ENCODE results near the gene ZBTB49. TPM values are rescaled to one million over a fixed set of nuclear protein-coding genes. Genes with fewer than 3 reads are reported as not detected.

The ZBTB49 gene
- total RNA-seq, 4 donors from 2014 or later = 2.0 to 6.7 (median 6.3) TPM

DNA sequence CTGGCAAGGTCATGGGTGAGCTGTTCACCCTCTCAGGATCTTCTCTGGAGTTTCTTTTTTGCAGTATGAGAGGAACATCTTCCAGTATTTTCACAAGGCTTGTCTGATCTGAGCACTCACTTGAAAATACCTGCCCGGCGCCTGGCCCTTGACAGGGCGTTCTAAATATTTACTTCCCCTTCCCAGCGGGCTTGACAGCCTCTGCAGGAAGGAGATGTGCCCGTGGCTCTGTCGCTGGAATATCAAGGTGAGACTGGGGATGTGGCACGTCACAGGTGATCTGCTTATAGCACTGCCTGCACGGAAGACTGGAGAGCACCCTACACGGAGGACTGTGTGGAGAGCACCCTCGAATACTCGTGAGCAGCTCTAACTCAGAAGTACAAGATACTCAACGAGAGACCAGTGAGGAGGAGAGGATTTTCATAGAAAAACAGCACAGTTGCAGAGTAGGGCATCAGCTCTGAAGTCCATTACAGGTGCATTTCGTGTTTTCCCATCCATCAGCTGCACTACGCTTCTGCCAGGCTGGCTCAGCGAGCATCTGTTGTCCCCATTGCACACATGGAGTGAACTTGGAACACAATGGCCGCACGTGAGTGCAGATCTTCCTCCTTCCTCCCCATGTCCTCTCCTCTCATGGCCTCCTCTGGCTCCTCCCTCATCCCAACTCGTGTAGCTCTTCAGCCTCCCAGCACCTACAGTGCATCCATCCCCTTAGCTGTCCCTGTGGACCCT is 32.1 kb downstream of the ZBTB49 start:
- 75 to 87% methylated on average over 7 to 14 of the region's 18 CpGs for WGBS, 2 donors (ENCODE audit: low coverage in 1 of 2)
- H3K36me3 ChIP-seq = peaks cover 0 to 57% of the 10 kb centered on the region in 2 donors
- H3K4me1 ChIP-seq = no peaks in the 10 kb centered on the region
- no peak overlapping the region for H3K27ac ChIP-seq
- no peaks in the 10 kb centered on the region for H3K27me3 ChIP-seq
- ATAC-seq = no peak
- H3K4me3 ChIP-seq = no peak overlapping the region
- TF ChIP-seq POLR2AphosphoS5 (IDR thresholded peaks at IDR 0.05) (no peak), POLR2A (IDR thresholded peaks at IDR 0.05) (no peak), EP300 (IDR thresholded peaks at IDR 0.05) (no peak)
- TF ChIP-seq, protein P1, sequence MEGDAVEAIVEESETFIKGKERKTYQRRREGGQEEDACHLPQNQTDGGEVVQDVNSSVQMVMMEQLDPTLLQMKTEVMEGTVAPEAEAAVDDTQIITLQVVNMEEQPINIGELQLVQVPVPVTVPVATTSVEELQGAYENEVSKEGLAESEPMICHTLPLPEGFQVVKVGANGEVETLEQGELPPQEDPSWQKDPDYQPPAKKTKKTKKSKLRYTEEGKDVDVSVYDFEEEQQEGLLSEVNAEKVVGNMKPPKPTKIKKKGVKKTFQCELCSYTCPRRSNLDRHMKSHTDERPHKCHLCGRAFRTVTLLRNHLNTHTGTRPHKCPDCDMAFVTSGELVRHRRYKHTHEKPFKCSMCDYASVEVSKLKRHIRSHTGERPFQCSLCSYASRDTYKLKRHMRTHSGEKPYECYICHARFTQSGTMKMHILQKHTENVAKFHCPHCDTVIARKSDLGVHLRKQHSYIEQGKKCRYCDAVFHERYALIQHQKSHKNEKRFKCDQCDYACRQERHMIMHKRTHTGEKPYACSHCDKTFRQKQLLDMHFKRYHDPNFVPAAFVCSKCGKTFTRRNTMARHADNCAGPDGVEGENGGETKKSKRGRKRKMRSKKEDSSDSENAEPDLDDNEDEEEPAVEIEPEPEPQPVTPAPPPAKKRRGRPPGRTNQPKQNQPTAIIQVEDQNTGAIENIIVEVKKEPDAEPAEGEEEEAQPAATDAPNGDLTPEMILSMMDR (IDR thresholded peaks at IDR 0.05) = no peak
- H3K9me3 ChIP-seq = no peaks in the 10 kb centered on the region

GRCh38 chr4:4323705-4324534 is 33.9 kb downstream of the ZBTB49 start:
- Histone ChIP-seq H3K27me3 (peaks cover 15% of the 10 kb centered on the region), H3K4me1 (no peaks in the 10 kb centered on the region), H3K9me3 (peaks cover 0 to 5% (median 0%) of the 10 kb centered on the region in 3 donors), H3K36me3 (peaks cover 0 to 39% of the 10 kb centered on the region in 2 donors), H3K4me3 (no peak overlapping the region), H3K27ac (no peak overlapping the region)
- WGBS, 2 donors (ENCODE audit: low coverage in 1 of 2) = 47 to 58% methylated on average over 7 to 10 of the region's 10 CpGs
- no peak for ATAC-seq
- TF ChIP-seq POLR2AphosphoS5 (IDR thresholded peaks at IDR 0.05) (no peak), EP300 (IDR thresholded peaks at IDR 0.05) (no peak), POLR2A (IDR thresholded peaks at IDR 0.05) (no peak)
- TF ChIP-seq, protein P1 (IDR thresholded peaks at IDR 0.05) = no peak

- 92 to 100% methylated on average over 4 to 5 of the region's 5 CpGs for WGBS, 2 donors (ENCODE audit: low coverage in 1 of 2)
- no peaks in the 10 kb centered on the region for H3K4me1 ChIP-seq
- H3K9me3 ChIP-seq = peaks cover 0 to 10% (median 0%) of the 10 kb centered on the region in 3 donors
- no peak overlapping the region for H3K4me3 ChIP-seq
- ATAC-seq = no peak
- no peak for TF ChIP-seq EP300 (IDR thresholded peaks at IDR 0.05)
- peaks cover 0 to 25% of the 10 kb centered on the region in 2 donors for H3K36me3 ChIP-seq
- H3K27ac ChIP-seq = no peak overlapping the region
- H3K27me3 ChIP-seq = peaks cover 29% of the 10 kb centered on the region
Observed at GRCh38 chr4:4325321-4325720, 35.3 kb downstream of the ZBTB49 start.

GRCh38 chr4:4326166-4326565 is 36.1 kb downstream of the ZBTB49 start:
- H3K9me3 ChIP-seq = peaks cover 0 to 15% (median 0%) of the 10 kb centered on the region in 3 donors
- 94 to 100% methylated on average over 1 to 3 of the region's 4 CpGs for WGBS, 2 donors (ENCODE audit: low coverage in 1 of 2)
- no peak overlapping the region for H3K4me3 ChIP-seq
- TF ChIP-seq, protein P1 (IDR thresholded peaks at IDR 0.05) = no peak
- TF ChIP-seq POLR2AphosphoS5 (IDR thresholded peaks at IDR 0.05) (no peak), POLR2A (IDR thresholded peaks at IDR 0.05) (no peak), EP300 (IDR thresholded peaks at IDR 0.05) (no peak)
- H3K4me1 ChIP-seq = no peaks in the 10 kb centered on the region
- no peak overlapping the region for H3K27ac ChIP-seq
- no peak for ATAC-seq
- peaks cover 29% of the 10 kb centered on the region for H3K27me3 ChIP-seq
- peaks cover 0 to 17% of the 10 kb centered on the region in 2 donors for H3K36me3 ChIP-seq

DNA sequence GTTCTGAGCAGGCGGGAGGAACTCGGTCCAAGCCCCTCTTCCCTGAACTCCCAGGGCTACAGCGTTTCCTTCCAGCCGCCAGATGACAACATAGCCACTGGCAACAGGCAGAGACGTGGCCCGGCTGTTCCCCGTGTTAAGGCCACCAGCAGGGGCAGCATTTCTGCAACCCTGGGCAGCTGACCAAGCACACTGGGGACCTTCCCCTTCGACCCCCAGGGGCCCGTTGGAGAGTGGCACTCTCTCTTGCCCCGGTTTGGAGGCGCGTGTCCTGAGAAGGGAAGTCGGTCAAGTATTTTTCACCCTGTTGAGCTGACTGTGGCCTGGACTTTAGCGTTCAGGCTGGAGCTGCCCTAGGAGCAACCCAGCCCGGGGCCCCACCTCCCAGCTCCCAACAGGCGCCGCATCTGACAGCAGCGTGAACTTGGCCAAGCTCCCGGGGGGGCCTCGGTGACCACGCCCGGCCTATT is 37.6 kb downstream of the ZBTB49 start:
- WGBS, 2 donors (ENCODE audit: low coverage in 1 of 2) = 10% methylated on average over 2 of the region's 22 CpGs; no CpG with 5 or more reads in 1 of the 2 donors
- Histone ChIP-seq H3K9me3 (peaks cover 0 to 15% (median 0%) of the 10 kb centered on the region in 3 donors), H3K27me3 (peaks cover 29% of the 10 kb centered on the region), H3K36me3 (peaks cover 0 to 1% of the 10 kb centered on the region in 2 donors), H3K4me1 (no peaks in the 10 kb centered on the region), H3K4me3 (no peak overlapping the region), H3K27ac (no peak overlapping the region)
- ATAC-seq = no peak
- TF ChIP-seq POLR2AphosphoS5 (IDR thresholded peaks at IDR 0.05) = no peak
- TF ChIP-seq POLR2A (IDR thresholded peaks at IDR 0.05) = no peak
- TF ChIP-seq, protein P1 (IDR thresholded peaks at IDR 0.05) = no peak
- TF ChIP-seq EP300 (IDR thresholded peaks at IDR 0.05) = no peak

Measured in gastroesophageal sphincter (tissue), 4 donors.